HEK293T (cell line): ENCODE data around the gene GPRC5B.

Experiments
- ARNT ChIP-seq: fragments of 450-650 bp; IDR thresholded peaks from 2 replicates; pipeline ENCODE4 v1.6.1; 2017; ENCODE audit warnings: mild to moderate bottlenecking
- BHLHE40 ChIP-seq: fragments of 450-650 bp; IDR thresholded peaks from 2 replicates; pipeline ENCODE4 v1.6.1; 2016; ENCODE audit warnings: mild to moderate bottlenecking, moderate library complexity, borderline replicate concordance
- ELF4 ChIP-seq: fragments of 450-650 bp; IDR thresholded peaks from 2 replicates; pipeline ENCODE4 v1.6.1; 2017; ENCODE audit warnings: antibody characterized with exemption
- FOXA1 ChIP-seq: fragments of 450-650 bp; IDR thresholded peaks from 2 replicates; pipeline ENCODE4 v1.6.1; 2016; ENCODE audit warnings: mild to moderate bottlenecking
- FOXK2 ChIP-seq: fragments of 450-650 bp; IDR thresholded peaks from 2 replicates; pipeline ENCODE4 v1.6.1; 2016; ENCODE audit warnings: mild to moderate bottlenecking
- FOXM1 ChIP-seq: fragments of 450-650 bp; IDR thresholded peaks from 2 replicates; pipeline ENCODE4 v1.6.1; 2017; ENCODE audit warnings: mild to moderate bottlenecking, borderline replicate concordance
- L3MBTL2 ChIP-seq: fragments of 450-650 bp; conservative IDR thresholded peaks from 2 replicates; pipeline ENCODE4 v1.6.1; 2016; ENCODE audit warnings: mild to moderate bottlenecking
- LEF1 ChIP-seq: fragments of 450-650 bp; IDR thresholded peaks from 2 replicates; pipeline ENCODE4 v1.6.1; 2017; ENCODE audit warnings: mild to moderate bottlenecking, borderline replicate concordance
- SP1 ChIP-seq: fragments of 450-650 bp; IDR thresholded peaks from 2 replicates; pipeline ENCODE4 v1.6.1; 2017
- SUZ12 ChIP-seq: fragments of 450-650 bp; IDR thresholded peaks from 2 replicates; pipeline ENCODE4 v1.6.1; 2016; ENCODE audit warnings: mild to moderate bottlenecking
- TARDBP ChIP-seq: fragments of 450-650 bp; IDR thresholded peaks from 2 replicates; pipeline ENCODE4 v1.6.1; 2016
- ZNF384 ChIP-seq: fragments of 450-650 bp; IDR thresholded peaks from 2 replicates; pipeline ENCODE4 v1.6.1; 2016
- TF ChIP-seq, protein P1 (sequence below): fragments of 450-650 bp; IDR thresholded peaks from 2 replicates; pipeline ENCODE4 v1.6.1; 2016

DNA sequence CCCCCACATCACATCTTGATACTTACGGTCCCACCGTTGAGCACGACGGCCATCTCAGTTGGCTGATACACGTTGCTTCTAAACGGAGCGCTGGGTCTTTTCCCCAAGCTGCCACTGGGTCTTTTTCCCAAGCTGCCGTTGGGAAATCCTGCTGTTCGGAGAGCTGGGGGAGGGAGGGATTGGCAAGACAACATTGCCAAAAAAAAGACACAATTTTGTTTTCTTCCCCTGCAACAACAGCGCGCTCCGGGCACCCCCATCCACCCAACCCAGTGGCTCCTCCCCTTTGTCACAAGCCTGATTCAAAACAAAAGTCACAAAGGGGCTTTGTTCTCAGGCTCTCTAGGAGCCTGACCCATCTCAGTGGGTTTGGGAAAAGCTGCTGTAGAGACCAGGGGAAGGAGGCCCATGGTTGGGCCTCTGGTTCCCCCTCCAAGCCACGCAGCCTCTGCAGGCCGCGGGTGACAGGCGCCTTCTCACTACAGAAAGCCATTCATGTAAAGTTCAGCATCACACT, 22.8 kb downstream of the GPRC5B start:
- TF ChIP-seq BHLHE40 = no peak
- TF ChIP-seq L3MBTL2 = no peak
- no peak for TF ChIP-seq FOXA1
- no peak for TF ChIP-seq FOXK2
- TF ChIP-seq FOXM1 = no peak
- TF ChIP-seq ELF4 = no peak
- no peak for TF ChIP-seq SUZ12
- TF ChIP-seq, protein P1, sequence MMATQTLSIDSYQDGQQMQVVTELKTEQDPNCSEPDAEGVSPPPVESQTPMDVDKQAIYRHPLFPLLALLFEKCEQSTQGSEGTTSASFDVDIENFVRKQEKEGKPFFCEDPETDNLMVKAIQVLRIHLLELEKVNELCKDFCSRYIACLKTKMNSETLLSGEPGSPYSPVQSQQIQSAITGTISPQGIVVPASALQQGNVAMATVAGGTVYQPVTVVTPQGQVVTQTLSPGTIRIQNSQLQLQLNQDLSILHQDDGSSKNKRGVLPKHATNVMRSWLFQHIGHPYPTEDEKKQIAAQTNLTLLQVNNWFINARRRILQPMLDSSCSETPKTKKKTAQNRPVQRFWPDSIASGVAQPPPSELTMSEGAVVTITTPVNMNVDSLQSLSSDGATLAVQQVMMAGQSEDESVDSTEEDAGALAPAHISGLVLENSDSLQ = no peak
- no peak for TF ChIP-seq TARDBP
- no peak for TF ChIP-seq LEF1
- TF ChIP-seq SP1 = no peak
- no peak for TF ChIP-seq ZNF384
- TF ChIP-seq ARNT = no peak
